IPS-20b (cell line): Measurements from ENCODE around the gene APOB.
"Not testable (repeated sequence)": the region's sequence is repeated elsewhere in the genome, so short reads cannot be mapped to it uniquely, and the experiment has no call there.

ENCODE experiments used
- H3K27ac ChIP-seq: one replicate; pipeline ENCODE4 v1.5.1; 2013; ENCODE audit warnings: low read length
- H3K27me3 ChIP-seq: 2 replicates; pipeline ENCODE4 v1.6.1; 2013; ENCODE audit warnings: mild to moderate bottlenecking, low read length, inconsistent platforms; ENCODE audit not compliant: insufficient read depth
- H3K36me3 ChIP-seq: 2 replicates; pipeline ENCODE4 v1.6.1; 2013; ENCODE audit warnings: low read depth, mild to moderate bottlenecking, inconsistent platforms, low read length, moderate library complexity; ENCODE audit not compliant: insufficient read depth
- H3K4me1 ChIP-seq: 2 replicates; pipeline ENCODE4 v1.6.1; 2013; ENCODE audit warnings: mild to moderate bottlenecking, control low read depth, inconsistent platforms, low read length, moderate library complexity; ENCODE audit not compliant: insufficient read depth
- H3K4me3 ChIP-seq: 2 replicates; pipeline ENCODE4 v1.5.1; 2013; ENCODE audit warnings: mild to moderate bottlenecking, low read length, inconsistent platforms
- H3K9ac ChIP-seq: 2 replicates; pipeline ENCODE4 v1.6.1; 2013; ENCODE audit warnings: low read depth, mild to moderate bottlenecking, inconsistent platforms, low read length, moderate library complexity
- H3K9me3 ChIP-seq: 2 replicates; pipeline ENCODE4 v1.6.1; 2013; ENCODE audit warnings: mild to moderate bottlenecking, low read depth, low read length, inconsistent platforms; ENCODE audit not compliant: insufficient read depth

The APOB gene

GRCh38 chr2:21035974-21036707 is 7.7 kb downstream of the APOB start:
- Histone ChIP-seq H3K4me1 (no peaks in the 10 kb centered on the region), H3K9me3 (no peaks in the 10 kb centered on the region), H3K27ac (no peak overlapping the region), H3K27me3 (no peaks in the 10 kb centered on the region), H3K4me3 (no peak overlapping the region), H3K9ac (no peak overlapping the region), H3K36me3 (no peaks in the 10 kb centered on the region)

- no peak overlapping the region for H3K9ac ChIP-seq
- H3K27ac ChIP-seq: no peak overlapping the region
- no peaks in the 10 kb centered on the region for H3K4me1 ChIP-seq
- H3K4me3 ChIP-seq: no peak overlapping the region
- H3K36me3 ChIP-seq: no peaks in the 10 kb centered on the region
- no peaks in the 10 kb centered on the region for H3K27me3 ChIP-seq
- H3K9me3 ChIP-seq: no peaks in the 10 kb centered on the region
Observed at GRCh38 chr2:21035282-21035973, 8.4 kb downstream of the APOB start.

GRCh38 chr2:21034972-21035279 is 8.9 kb downstream of the APOB start:
- H3K36me3 ChIP-seq: no peaks in the 10 kb centered on the region
- no peaks in the 10 kb centered on the region for H3K4me1 ChIP-seq
- H3K9ac ChIP-seq: no peak overlapping the region
- no peak overlapping the region for H3K27ac ChIP-seq
- H3K9me3 ChIP-seq: no peaks in the 10 kb centered on the region
- no peaks in the 10 kb centered on the region for H3K27me3 ChIP-seq
- no peak overlapping the region for H3K4me3 ChIP-seq

- H3K27me3 ChIP-seq: no peaks in the 10 kb centered on the region
- H3K9me3 ChIP-seq: no peaks in the 10 kb centered on the region
- no peaks in the 10 kb centered on the region for H3K36me3 ChIP-seq
- no peaks in the 10 kb centered on the region for H3K4me1 ChIP-seq
- H3K4me3 ChIP-seq: no peak overlapping the region
- H3K27ac ChIP-seq: no peak overlapping the region
- H3K9ac ChIP-seq: no peak overlapping the region
Observed at GRCh38 chr2:21034156-21034971, 9.5 kb downstream of the APOB start.

- Histone ChIP-seq H3K4me3 (no peak overlapping the region), H3K36me3 (no peaks in the 10 kb centered on the region), H3K4me1 (no peaks in the 10 kb centered on the region), H3K9me3 (no peaks in the 10 kb centered on the region), H3K27me3 (no peaks in the 10 kb centered on the region), H3K9ac (no peak overlapping the region), H3K27ac (no peak overlapping the region)
Observed at GRCh38 chr2:21033237-21034155, 10.4 kb downstream of the APOB start.

DNA sequence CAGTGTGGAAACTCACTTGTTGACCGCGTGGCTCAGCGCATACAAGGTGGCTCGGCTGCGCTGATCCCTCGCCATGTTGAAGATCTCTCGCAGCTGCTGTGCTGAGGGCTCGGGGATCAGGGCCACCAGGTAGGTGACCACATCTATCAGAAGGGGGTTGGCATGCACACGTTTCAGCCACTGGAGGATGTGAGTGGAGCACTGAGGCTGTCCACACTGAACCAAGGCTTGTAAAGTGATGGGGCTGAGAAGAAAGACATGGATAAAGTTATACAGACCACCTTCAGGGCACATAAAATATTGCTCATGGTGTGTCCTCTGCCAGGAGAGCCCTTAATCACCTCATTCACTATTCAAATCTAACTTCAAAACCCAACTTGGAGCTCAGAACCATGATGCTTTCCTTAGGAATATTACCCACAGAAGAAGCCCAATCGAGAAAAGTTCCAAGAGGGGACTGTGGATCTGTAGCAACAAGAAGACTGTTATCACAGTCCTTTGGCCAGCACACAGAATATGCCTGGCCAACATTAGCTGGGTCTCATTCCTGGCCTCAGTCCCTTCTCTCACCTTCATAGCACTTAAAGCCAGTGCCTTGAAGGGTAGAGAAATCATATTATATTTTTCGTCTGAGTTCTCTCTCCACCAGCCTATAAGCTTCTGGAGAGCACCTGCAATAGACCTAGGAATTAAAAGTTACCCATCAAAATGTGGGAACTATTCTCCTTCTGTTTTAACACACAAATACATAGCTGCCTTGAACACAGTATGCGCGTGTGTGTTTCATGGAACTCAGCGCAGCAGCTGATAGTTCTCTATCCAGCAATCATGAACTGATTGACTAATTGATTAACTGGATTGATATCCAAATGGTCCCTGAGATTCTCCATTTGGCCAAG is 11.3 kb downstream of the APOB start:
- Histone ChIP-seq H3K9me3 (no peaks in the 10 kb centered on the region), H3K27me3 (no peaks in the 10 kb centered on the region), H3K4me3 (no peak overlapping the region), H3K4me1 (no peaks in the 10 kb centered on the region), H3K9ac (no peak overlapping the region), H3K27ac (no peak overlapping the region), H3K36me3 (no peaks in the 10 kb centered on the region)

- Histone ChIP-seq H3K36me3 (no peaks in the 10 kb centered on the region), H3K4me3 (no peak overlapping the region), H3K27ac (no peak overlapping the region)
Observed at GRCh38 chr2:21030983-21031968, 12.6 kb downstream of the APOB start.

DNA sequence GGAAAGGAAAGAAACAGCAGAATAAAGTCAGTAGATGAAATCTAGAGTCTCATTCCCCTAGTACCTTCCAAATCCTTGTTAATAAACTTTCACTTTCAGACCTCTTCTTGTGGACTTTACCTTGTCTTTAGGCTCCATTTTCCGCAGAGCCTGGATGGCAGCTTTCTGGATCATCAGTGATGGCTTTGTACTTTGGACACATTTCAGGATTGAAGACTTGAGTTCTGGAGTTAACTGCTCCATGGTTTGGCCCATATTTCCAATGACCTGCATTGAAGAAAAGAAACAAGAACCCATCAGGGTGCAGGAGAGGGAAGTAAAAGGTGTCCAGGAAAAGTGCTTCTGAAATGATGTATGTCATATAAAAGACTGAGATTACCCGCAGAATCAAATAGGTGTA is 14.4 kb downstream of the APOB start:
- Histone ChIP-seq H3K27ac (no peak overlapping the region), H3K4me3 (no peak overlapping the region), H3K36me3 (no peaks in the 10 kb centered on the region), H3K27me3 (no peaks in the 10 kb centered on the region), H3K9me3 (no peaks in the 10 kb centered on the region), H3K9ac (no peak overlapping the region), H3K4me1 (no peaks in the 10 kb centered on the region)

More at GRCh38 chr2:21030983-21031968, 12.6 kb downstream of the APOB start:
- H3K4me1 ChIP-seq: no peaks in the 10 kb centered on the region
- H3K9me3 ChIP-seq: no peaks in the 10 kb centered on the region
- H3K27me3 ChIP-seq: no peaks in the 10 kb centered on the region
- no peak overlapping the region for H3K9ac ChIP-seq

DNA sequence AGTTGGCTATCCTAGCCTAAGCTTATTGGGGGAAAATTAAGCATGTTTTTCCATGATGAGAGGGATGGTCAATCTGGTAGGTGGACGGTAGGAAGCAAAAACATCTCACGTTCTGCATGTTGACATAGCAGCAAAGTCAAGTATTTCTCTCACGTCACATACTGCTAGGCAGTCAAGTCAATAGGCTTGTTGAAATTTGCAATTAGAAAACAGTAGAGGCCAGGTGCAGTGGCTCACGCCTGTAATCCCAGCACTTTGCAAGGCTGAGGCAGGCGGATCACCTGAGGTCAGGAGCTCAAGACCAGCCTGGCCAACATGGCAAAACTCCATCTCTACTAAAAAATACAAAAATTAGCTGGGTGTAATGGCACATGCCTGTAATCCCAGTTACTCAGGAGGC is 14.9 kb downstream of the APOB start:
- not testable (repeated sequence) for H3K9ac ChIP-seq, H3K27me3 ChIP-seq, H3K4me3 ChIP-seq, H3K4me1 ChIP-seq, H3K27ac ChIP-seq, H3K36me3 ChIP-seq, H3K9me3 ChIP-seq
